Measurements from ENCODE around the gene VSIG2. TPM values are rescaled to one million over a fixed set of nuclear protein-coding genes. Genes with fewer than 3 reads are reported as not detected.

VSIG2 gene
- total and polyA plus RNA-seq, 2 of the 4 experiments (the other 2 are of a cell fraction) = not detected

DNA sequence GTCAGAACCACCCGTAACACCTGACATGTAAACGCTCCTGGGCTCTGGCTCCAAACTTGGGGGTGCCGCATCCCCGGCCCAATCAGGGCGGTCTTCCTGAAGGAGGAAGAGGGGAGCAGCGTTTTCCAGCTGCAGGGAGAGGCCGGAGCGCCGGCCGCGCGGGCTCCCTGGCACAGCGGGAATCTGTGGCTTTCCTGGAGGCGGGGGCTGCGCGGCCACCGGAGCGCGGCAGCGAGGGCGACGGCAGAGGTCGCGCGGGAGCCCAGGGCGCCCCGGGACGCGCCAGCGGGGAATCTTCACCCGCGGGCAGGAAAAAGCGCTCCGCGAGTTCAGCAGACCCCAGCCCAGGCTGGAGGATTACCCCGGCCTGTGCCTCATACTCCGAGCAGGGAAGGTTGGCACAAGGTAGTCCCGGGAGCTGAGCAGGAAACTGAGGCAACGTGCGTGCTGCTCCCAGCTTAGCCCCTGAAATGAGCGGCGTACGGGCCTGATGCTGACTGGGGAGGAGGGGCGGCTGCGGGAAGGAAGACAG is 10.6 kb upstream of the VSIG2 start (continued):
- TF ChIP-seq MXI1 (IDR thresholded peaks at IDR 0.05; ENCODE audit: borderline replicate concordance, low read depth, low read length) (no peak), POLR2A (IDR thresholded peaks at IDR 0.05; ENCODE audit: low read depth, low read length) (no peak)
- TF ChIP-seq, protein P1, sequence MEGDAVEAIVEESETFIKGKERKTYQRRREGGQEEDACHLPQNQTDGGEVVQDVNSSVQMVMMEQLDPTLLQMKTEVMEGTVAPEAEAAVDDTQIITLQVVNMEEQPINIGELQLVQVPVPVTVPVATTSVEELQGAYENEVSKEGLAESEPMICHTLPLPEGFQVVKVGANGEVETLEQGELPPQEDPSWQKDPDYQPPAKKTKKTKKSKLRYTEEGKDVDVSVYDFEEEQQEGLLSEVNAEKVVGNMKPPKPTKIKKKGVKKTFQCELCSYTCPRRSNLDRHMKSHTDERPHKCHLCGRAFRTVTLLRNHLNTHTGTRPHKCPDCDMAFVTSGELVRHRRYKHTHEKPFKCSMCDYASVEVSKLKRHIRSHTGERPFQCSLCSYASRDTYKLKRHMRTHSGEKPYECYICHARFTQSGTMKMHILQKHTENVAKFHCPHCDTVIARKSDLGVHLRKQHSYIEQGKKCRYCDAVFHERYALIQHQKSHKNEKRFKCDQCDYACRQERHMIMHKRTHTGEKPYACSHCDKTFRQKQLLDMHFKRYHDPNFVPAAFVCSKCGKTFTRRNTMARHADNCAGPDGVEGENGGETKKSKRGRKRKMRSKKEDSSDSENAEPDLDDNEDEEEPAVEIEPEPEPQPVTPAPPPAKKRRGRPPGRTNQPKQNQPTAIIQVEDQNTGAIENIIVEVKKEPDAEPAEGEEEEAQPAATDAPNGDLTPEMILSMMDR (conservative IDR thresholded peaks at IDR 0.05; ENCODE audit: low read depth, low read length) = no peak

DNA sequence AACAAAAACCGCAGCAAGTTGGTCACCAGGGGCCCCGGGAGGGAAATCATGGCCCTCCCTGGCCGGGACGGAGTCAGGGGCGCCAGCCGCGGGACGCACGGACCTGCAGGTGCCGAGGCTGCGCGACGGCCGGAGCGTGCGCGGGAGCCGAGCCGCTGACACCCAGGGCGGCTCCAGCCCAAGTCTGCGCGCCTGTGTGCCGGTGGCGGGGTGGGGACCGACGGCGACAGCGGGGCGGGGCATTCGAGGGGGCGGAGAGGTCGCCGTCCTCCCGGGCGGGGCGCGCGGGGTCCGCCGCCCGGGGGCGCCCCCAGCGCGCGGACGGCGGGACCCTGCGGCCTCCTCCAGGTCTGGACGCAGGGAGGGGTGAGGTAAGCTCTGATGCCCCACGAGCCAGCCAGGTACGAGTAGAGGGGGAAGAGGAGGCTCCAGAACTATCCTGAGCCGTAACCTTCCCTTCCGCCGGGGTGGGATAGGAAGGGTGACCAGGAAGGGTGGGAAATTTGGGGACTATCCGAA is 10.1 kb upstream of the VSIG2 start, which contains the start of gene ESAM:
TSS of gene ESAM (minus strand) at position 186 of the 519 bp plus-strand sequence. CDS start at position 50, 136 bp downstream.
- Histone ChIP-seq H4K8ac (ENCODE audit: low read depth in 2 of 2, low read length in 2 of 2) (no peak within 1 kb of the TSS), H3K23ac (ENCODE audit: low read depth, low read length) (no peak within 1 kb of the TSS), H2AK5ac (ENCODE audit: low read depth, low read length) (peak within 1 kb of the TSS; percentile 20; the same call in 1 of the 2 replicates), H3K4me3 (ENCODE audit: insufficient read depth, low read depth, low read length) (peak within 1 kb of the TSS; percentile 32), H2AK9ac (replicated peaks; ENCODE audit: low read depth, low read length, poor library complexity) (peak within 1 kb of the TSS; percentile 66), H3K56ac (ENCODE audit: extremely low read depth, insufficient read depth, low read length) (no peak within 1 kb of the TSS), H3K9ac (ENCODE audit: low read depth, low read length) (no peak within 1 kb of the TSS; the same call in 1 of the 2 replicates), H3K4me1 (ENCODE audit: control insufficient read depth, insufficient read depth, low read length) (peaks cover 1% of the 10 kb centered on the region; the same call in 1 of the 2 replicates), H3K79me1 (ENCODE audit: low read depth in 1 of 2, low read length in 2 of 2) (peaks cover 3 to 10% of the 10 kb centered on the region in 2 experiments; a peak in 1 of 4 replicates), H2BK120ac (ENCODE audit: low read depth, low read length) (no peak within 1 kb of the TSS), H2BK20ac (ENCODE audit: low read depth, low read length) (0 out of 2 replicates have a peak within 1 kb of the TSS, but pooled peaks have one; percentile 18), H4K20me1 (ENCODE audit: insufficient read depth, low read length) (peaks cover 10% of the 10 kb centered on the region), H4K5ac (ENCODE audit: low read depth, low read length) (no peak within 1 kb of the TSS), H2AFZ (replicated peaks; ENCODE audit: low read length, poor library complexity) (peak within 1 kb of the TSS; percentile 69), H3K27ac (ENCODE audit: insufficient read depth, low read length) (no peak within 1 kb of the TSS), H3K9me3 (ENCODE audit: control insufficient read depth, insufficient read depth, low read length) (no peaks in the 10 kb centered on the region), H3K4ac (ENCODE audit: low read depth, low read length) (no peak within 1 kb of the TSS), H3K27me3 (ENCODE audit: control insufficient read depth, insufficient read depth, low read length) (peaks cover 17% of the 10 kb centered on the region; the same call in 1 of the 2 replicates), H3K14ac (replicated peaks; ENCODE audit: low read depth, low read length) (no peak within 1 kb of the TSS), H3K9me1 (ENCODE audit: insufficient read depth, low read length) (no peaks in the 10 kb centered on the region), H2BK15ac (ENCODE audit: low read depth, low read length) (no peak within 1 kb of the TSS), H3K36me3 (ENCODE audit: control insufficient read depth, insufficient read depth, low read length) (no peaks in the 10 kb centered on the region; the same call in none of the 2 replicates), H3K18ac (ENCODE audit: low read depth, low read length) (no peak within 1 kb of the TSS), H4K91ac (ENCODE audit: insufficient read depth, low read depth, low read length) (no peak within 1 kb of the TSS), H3K4me2 (ENCODE audit: low read depth, low read length) (peak within 1 kb of the TSS; percentile 96), H2BK5ac (ENCODE audit: low read depth, low read length, poor library complexity, severe bottlenecking) (no peak within 1 kb of the TSS)
- no CpG with 5 or more reads among the region's 55 CpGs for WGBS, 2 experiments (ENCODE audit: extremely low coverage in 2 of 2, insufficient read length in 1 of 2)
- BruUV-seq (replicated peaks) = no TSS peak
- dilution Hi-C loops (cut with HindIII; ENCODE audit: low sequenced_read_pairs, unreplicated experiment) = no loop called here
- ATAC-seq (ENCODE audit: low read depth) = no peak
- no peak for DNase-seq
- in situ Hi-C loops (cut with MboI; ENCODE audit: low sequenced_read_pairs) = loop anchor here (5.0 to 10.0 kb wide), 2 partner anchors 73 to 90 kb away; partner anchors contain the start of genes SIAE and SPA17
- CTCF ChIA-PET = interaction anchor here (0.6 kb wide), 1 partner anchor 9 kb away, joined by 3 read pairs; no protein-coding TSS in a partner anchor
- intact Hi-C loops (cut with micrococcal nuclease) = no loop called here
- POLR2A ChIA-PET (ENCODE audit: unreplicated experiment) = no interaction called here
- TF ChIP-seq MAFK (IDR thresholded peaks at IDR 0.05; ENCODE audit: low read depth, low read length) (no peak), RFX5 (IDR thresholded peaks at IDR 0.05; ENCODE audit: low read depth, low read length) (no peak), POLR2A (IDR thresholded peaks at IDR 0.05; ENCODE audit: low read depth, low read length) (no peak), BHLHE40 (IDR thresholded peaks at IDR 0.05; ENCODE audit: low read depth, low read length) (no peak), CHD1 (IDR thresholded peaks at IDR 0.05; ENCODE audit: low read depth, low read length) (no peak)
- TF ChIP-seq, protein P2, sequence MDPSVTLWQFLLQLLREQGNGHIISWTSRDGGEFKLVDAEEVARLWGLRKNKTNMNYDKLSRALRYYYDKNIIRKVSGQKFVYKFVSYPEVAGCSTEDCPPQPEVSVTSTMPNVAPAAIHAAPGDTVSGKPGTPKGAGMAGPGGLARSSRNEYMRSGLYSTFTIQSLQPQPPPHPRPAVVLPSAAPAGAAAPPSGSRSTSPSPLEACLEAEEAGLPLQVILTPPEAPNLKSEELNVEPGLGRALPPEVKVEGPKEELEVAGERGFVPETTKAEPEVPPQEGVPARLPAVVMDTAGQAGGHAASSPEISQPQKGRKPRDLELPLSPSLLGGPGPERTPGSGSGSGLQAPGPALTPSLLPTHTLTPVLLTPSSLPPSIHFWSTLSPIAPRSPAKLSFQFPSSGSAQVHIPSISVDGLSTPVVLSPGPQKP (IDR thresholded peaks at IDR 0.05; ENCODE audit: borderline replicate concordance, low read depth, low read length) = no peak
- TF ChIP-seq, protein P3, sequence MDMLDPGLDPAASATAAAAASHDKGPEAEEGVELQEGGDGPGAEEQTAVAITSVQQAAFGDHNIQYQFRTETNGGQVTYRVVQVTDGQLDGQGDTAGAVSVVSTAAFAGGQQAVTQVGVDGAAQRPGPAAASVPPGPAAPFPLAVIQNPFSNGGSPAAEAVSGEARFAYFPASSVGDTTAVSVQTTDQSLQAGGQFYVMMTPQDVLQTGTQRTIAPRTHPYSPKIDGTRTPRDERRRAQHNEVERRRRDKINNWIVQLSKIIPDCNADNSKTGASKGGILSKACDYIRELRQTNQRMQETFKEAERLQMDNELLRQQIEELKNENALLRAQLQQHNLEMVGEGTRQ (IDR thresholded peaks at IDR 0.05; ENCODE audit: low read depth, low read length) = no peak

Measured in IMR-90 (cell line).